ENCODE data around the gene DLGAP1. TPM values are rescaled to one million over a fixed set of nuclear protein-coding genes. Genes with fewer than 3 reads are reported as not detected.
A peak's percentile ranks its signal among the peaks of the same experiment; 100 is the strongest.

The DLGAP1 gene
- total and polyA plus RNA-seq, 9 donors, result 2.0 to 42.7 (median 3.8) TPM

DNA sequence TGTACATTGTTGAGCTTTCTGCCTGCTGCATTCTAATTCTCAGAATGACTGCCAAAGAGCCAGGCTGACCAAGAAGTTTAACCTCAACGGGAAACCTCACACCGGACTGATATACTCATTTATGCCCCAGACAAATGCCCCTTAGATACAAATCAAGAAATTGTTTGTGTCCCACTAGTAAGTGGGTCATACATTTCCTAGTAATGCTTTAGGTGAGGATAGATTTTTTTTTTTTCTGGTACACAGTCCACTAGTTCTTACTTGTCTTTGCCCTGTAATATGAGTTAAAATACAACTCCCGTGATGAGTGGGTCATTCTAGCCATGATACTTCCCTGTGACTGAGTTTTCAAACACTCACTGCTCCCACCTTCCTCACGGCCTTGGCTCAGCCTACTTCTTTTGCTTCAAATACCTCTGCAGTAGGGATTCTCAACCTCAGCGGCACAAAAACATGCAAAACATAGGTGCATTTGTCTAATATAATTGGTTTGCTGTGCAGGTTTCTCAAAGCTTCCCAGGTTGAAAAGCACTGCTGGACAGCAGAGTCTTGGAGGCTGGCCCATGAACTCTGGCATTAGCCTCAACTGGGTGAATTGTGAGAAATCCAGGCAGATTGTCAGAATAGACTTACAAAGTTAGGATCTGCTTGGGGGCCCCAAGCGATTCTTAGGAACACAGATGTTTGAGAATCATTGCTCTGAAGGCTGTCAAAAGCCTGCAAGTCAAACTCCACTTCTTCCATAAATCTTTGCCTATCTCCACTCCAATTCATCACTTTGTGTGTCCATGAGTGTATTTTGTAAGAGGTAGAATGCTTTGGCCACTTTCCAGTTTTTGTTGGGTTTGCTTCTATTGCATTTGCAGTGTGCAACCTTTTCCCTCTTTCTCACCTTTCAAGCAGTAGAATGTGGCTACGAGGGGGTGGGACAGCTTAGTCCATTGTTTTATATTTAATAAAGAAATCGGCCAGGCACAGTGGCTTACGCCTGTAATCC is 969.7 kb downstream of the DLGAP1 start:
- TF ChIP-seq POLR2A (IDR thresholded peaks at IDR 0.05) (no peak), EP300 (IDR thresholded peaks at IDR 0.05) (no peak)
- TF ChIP-seq, protein P1, sequence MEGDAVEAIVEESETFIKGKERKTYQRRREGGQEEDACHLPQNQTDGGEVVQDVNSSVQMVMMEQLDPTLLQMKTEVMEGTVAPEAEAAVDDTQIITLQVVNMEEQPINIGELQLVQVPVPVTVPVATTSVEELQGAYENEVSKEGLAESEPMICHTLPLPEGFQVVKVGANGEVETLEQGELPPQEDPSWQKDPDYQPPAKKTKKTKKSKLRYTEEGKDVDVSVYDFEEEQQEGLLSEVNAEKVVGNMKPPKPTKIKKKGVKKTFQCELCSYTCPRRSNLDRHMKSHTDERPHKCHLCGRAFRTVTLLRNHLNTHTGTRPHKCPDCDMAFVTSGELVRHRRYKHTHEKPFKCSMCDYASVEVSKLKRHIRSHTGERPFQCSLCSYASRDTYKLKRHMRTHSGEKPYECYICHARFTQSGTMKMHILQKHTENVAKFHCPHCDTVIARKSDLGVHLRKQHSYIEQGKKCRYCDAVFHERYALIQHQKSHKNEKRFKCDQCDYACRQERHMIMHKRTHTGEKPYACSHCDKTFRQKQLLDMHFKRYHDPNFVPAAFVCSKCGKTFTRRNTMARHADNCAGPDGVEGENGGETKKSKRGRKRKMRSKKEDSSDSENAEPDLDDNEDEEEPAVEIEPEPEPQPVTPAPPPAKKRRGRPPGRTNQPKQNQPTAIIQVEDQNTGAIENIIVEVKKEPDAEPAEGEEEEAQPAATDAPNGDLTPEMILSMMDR (IDR thresholded peaks at IDR 0.05), result no peak
- DNase-seq, result no peak
- no peak overlapping the region for H3K4me3 ChIP-seq
- intact Hi-C loops (cut with DNase I), result loop anchor here in 1 of 4 donors (10.0 kb wide), 1 partner anchor 79 kb away; no protein-coding TSS in a partner anchor
- no peaks in the 10 kb centered on the region for H3K27me3 ChIP-seq
- no peaks in the 10 kb centered on the region for H3K36me3 ChIP-seq
- H3K4me1 ChIP-seq (ENCODE audit: insufficient read depth), result peaks cover 2% of the 10 kb centered on the region
- H3K9me3 ChIP-seq, result no peaks in the 10 kb centered on the region
- WGBS, 3 donors, result 77 to 89% (median 82%) methylated on average over 9 of the region's 9 CpGs
- no peak overlapping the region for H3K27ac ChIP-seq

DNA sequence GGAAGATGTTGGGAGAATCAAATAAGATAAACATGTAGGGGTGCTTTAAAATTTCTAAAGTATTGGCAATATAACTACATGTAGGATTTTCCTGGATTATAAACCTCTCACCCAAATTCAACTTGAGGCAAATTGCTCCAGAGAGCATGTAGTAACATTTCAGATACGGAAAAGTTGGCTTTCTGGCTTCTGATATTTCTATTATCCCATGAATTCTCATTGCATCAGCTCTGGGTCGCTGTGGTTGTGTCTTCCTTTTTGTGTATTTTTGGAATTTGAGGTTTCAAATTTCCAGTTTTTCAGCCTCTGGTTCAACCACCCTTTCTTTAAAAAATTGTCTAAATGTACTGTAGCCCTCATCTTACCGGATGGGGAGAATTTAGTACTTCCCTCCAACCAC is 972.8 kb downstream of the DLGAP1 start:
- Histone ChIP-seq H3K36me3 (no peaks in the 10 kb centered on the region), H3K4me3 (no peak overlapping the region), H3K4me1 (ENCODE audit: insufficient read depth) (peaks cover 2% of the 10 kb centered on the region), H3K27ac (no peak overlapping the region), H3K27me3 (no peaks in the 10 kb centered on the region), H3K9me3 (no peaks in the 10 kb centered on the region)
- intact Hi-C loops (cut with DNase I), result loop anchor here in 1 of 4 donors (10.0 kb wide), 1 partner anchor 83 kb away; no protein-coding TSS in a partner anchor
- TF ChIP-seq, protein P1 (IDR thresholded peaks at IDR 0.05), result no peak
- TF ChIP-seq POLR2A (IDR thresholded peaks at IDR 0.05) (no peak), EP300 (IDR thresholded peaks at IDR 0.05) (no peak)
- WGBS, 3 donors, result 51 to 59% (median 54%) methylated on average over 3 of the region's 3 CpGs
- DNase-seq, result no peak

DNA sequence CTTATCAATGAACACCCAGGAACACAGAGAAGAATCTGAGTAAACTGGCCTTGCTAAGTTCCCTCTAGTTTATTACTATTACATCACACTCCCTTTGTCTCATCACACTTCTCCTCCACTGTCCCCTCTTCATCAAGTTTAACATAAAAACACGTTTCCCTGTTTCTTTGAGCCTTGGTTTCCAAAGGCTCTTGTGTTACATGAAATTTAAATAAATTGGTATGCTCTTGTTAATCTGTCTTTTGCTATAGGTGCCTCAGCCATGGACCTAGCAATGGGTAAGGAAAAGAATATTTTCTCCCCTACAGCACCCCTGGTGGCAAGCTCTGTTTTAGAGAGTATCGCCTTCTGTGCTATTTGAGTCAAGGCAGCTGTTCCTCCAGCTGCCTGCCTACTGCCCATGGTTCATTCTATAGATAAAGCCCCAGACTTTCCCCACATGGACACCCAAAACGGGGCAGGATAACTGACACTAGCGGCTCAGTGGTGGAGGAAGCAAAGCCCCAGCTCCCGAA is 973.4 kb downstream of the DLGAP1 start:
- no peaks in the 10 kb centered on the region for H3K9me3 ChIP-seq
- H3K36me3 ChIP-seq, result no peaks in the 10 kb centered on the region
- no peaks in the 10 kb centered on the region for H3K27me3 ChIP-seq
- intact Hi-C loops (cut with DNase I), result loop anchor here in 1 of 4 donors (10.0 kb wide), 1 partner anchor 83 kb away; no protein-coding TSS in a partner anchor
- WGBS, 3 donors, result 18 to 31% (median 21%) methylated on average over 5 of the region's 5 CpGs
- H3K4me3 ChIP-seq, result no peak overlapping the region
- TF ChIP-seq POLR2A (IDR thresholded peaks at IDR 0.05), result no peak
- TF ChIP-seq, protein P1 (IDR thresholded peaks at IDR 0.05), result peak in 1 of 3 donors; percentile 41
- H3K4me1 ChIP-seq (ENCODE audit: insufficient read depth), result peaks cover 2% of the 10 kb centered on the region
- H3K27ac ChIP-seq, result no peak overlapping the region
- peak in 1 of 5 donors; percentile 38 for DNase-seq

DNA sequence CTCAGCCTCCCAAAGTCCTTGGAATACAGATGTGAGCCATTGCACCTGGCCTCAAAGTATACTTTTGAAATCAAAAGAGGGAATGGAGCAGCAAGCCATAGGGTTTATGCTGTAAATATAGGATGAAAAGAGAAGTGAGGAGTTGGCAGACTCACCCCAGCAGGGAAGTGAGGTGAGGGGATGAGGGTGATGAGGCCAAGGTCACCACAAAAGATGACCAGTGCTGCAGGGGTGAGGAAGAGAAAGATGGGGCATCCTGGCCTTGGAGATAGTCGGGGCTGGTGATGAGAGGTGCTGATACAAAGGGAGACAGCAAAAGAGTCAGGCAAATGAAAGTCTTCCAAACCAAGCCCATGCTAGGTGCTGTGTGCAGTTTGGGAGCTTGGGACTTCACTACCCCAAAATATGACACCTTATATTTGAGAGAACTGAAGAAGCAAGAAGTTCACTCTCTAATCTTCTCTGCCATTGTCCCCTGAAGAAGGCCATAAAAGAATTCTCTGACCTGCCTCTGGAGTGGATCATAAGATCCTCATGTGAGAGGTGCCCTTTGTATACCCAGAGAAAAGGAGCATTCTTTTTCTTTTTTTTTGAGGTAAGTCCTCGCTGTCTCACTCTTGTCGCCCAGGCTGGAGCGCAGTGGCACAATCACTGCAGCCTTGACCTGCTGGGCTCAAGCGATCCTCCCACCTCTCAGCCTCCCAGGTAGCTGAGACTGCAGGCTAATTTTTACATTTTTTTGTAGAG is 974.1 kb downstream of the DLGAP1 start:
- Histone ChIP-seq H3K4me3 (no peak overlapping the region), H3K27me3 (no peaks in the 10 kb centered on the region), H3K36me3 (no peaks in the 10 kb centered on the region), H3K27ac (no peak overlapping the region), H3K4me1 (ENCODE audit: insufficient read depth) (peaks cover 2% of the 10 kb centered on the region), H3K9me3 (no peaks in the 10 kb centered on the region)
- intact Hi-C loops (cut with DNase I), result loop anchor here in 1 of 4 donors (10.0 kb wide), 1 partner anchor 84 kb away; no protein-coding TSS in a partner anchor
- TF ChIP-seq EP300 (IDR thresholded peaks at IDR 0.05) (no peak), POLR2A (IDR thresholded peaks at IDR 0.05) (no peak)
- TF ChIP-seq, protein P1 (IDR thresholded peaks at IDR 0.05), result no peak
- WGBS, 3 donors, result 84 to 93% (median 86%) methylated on average over 5 of the region's 5 CpGs
- no peak for DNase-seq
